Activated naive CD4-positive, alpha-beta T cell treated with anti-CD3 and anti-CD28 coated beads, Interleukin-2, amount 10 ng/mL, durations not matched to agents 7 days and 5 days (primary cell): Measurements from ENCODE around the gene PCDHGC3.

ENCODE experiments used
- CTCF ChIA-PET: fragments of 350-600 bp; sonication (Branson Sonifier 250); formaldehyde crosslinking; loops from one replicate; lab custom pipeline; 2021; ENCODE audit warnings: antibody characterized with exemption; lab: Charles Lee
- DNase-seq: peaks from one replicate; pipeline ENCODE4 v3.0.0-alpha.2; 2020
- H3K27ac Mint-ChIP-seq: one replicate; pipeline ENCODE4 v1.8.0; 2021; ENCODE audit warnings: mild to moderate bottlenecking, moderate library complexity, mixed read lengths
- H3K27me3 Mint-ChIP-seq: one replicate; pipeline ENCODE4 v1.8.0; 2021; ENCODE audit warnings: mild to moderate bottlenecking, mixed read lengths
- H3K36me3 Mint-ChIP-seq: one replicate; pipeline ENCODE4 v1.8.0; 2021; ENCODE audit warnings: mixed read lengths
- H3K4me1 Mint-ChIP-seq: one replicate; pipeline ENCODE4 v1.8.0; 2021; ENCODE audit warnings: mixed read lengths
- H3K4me3 Mint-ChIP-seq: one replicate; pipeline ENCODE4 v1.8.0; 2021; ENCODE audit warnings: mild to moderate bottlenecking, moderate library complexity, mixed read lengths
- H3K9me3 Mint-ChIP-seq: one replicate; pipeline ENCODE4 v1.8.0; 2021; ENCODE audit warnings: mixed read lengths

Gene PCDHGC3

GRCh38 chr5:141515141-141515540, 39.4 kb downstream of the PCDHGC3 start:
- DNase-seq = no peak
- Mint-ChIP-seq H3K27ac (peak overlapping the region; percentile 13), H3K9me3 (no peaks in the 10 kb centered on the region), H3K4me1 (peaks cover 27% of the 10 kb centered on the region), H3K4me3 (no peak overlapping the region), H3K36me3 (peaks cover 60% of the 10 kb centered on the region), H3K27me3 (no peaks in the 10 kb centered on the region)
- CTCF ChIA-PET = interaction anchor here (0.9 to 2.1 kb wide), 8 partner anchors 8 to 102 kb away, joined by 3 to 8 read pairs (median 4); partner anchors contain the start of genes PCDHGA10 and PCDHGA12

- H3K36me3 Mint-ChIP-seq = peaks cover 68% of the 10 kb centered on the region
- peaks cover 28% of the 10 kb centered on the region for H3K4me1 Mint-ChIP-seq
- H3K27ac Mint-ChIP-seq = peak overlapping the region; percentile 19
- H3K9me3 Mint-ChIP-seq = no peaks in the 10 kb centered on the region
- no peak for DNase-seq
- H3K4me3 Mint-ChIP-seq = no peak overlapping the region
- CTCF ChIA-PET = interaction anchor here (1.0 to 2.1 kb wide), 5 partner anchors 8 to 103 kb away, joined by 3 to 7 read pairs (median 4); partner anchors contain the start of gene PCDHGA10
- no peaks in the 10 kb centered on the region for H3K27me3 Mint-ChIP-seq
These were observed 40.3 kb downstream of the PCDHGC3 start for GRCh38 chr5:141515946-141516671.

GRCh38 chr5:141516672-141517025, 40.9 kb downstream of the PCDHGC3 start:
- no peak for DNase-seq
- no peak overlapping the region for H3K4me3 Mint-ChIP-seq
- CTCF ChIA-PET = no interaction called here
- H3K4me1 Mint-ChIP-seq = peaks cover 31% of the 10 kb centered on the region
- no peaks in the 10 kb centered on the region for H3K27me3 Mint-ChIP-seq
- peaks cover 72% of the 10 kb centered on the region for H3K36me3 Mint-ChIP-seq
- no peaks in the 10 kb centered on the region for H3K9me3 Mint-ChIP-seq
- H3K27ac Mint-ChIP-seq = no peak overlapping the region

GRCh38 chr5:141517312-141517711, 41.5 kb downstream of the PCDHGC3 start:
- Mint-ChIP-seq H3K27ac (no peak overlapping the region), H3K9me3 (no peaks in the 10 kb centered on the region), H3K27me3 (no peaks in the 10 kb centered on the region), H3K4me3 (no peak overlapping the region), H3K4me1 (peaks cover 32% of the 10 kb centered on the region), H3K36me3 (peaks cover 78% of the 10 kb centered on the region)
- CTCF ChIA-PET = interaction anchor here (1.5 kb wide), 1 partner anchor 104 kb away, joined by 5 read pairs; the partner anchor contains the start of gene PCDHGA10
- DNase-seq = no peak

DNA sequence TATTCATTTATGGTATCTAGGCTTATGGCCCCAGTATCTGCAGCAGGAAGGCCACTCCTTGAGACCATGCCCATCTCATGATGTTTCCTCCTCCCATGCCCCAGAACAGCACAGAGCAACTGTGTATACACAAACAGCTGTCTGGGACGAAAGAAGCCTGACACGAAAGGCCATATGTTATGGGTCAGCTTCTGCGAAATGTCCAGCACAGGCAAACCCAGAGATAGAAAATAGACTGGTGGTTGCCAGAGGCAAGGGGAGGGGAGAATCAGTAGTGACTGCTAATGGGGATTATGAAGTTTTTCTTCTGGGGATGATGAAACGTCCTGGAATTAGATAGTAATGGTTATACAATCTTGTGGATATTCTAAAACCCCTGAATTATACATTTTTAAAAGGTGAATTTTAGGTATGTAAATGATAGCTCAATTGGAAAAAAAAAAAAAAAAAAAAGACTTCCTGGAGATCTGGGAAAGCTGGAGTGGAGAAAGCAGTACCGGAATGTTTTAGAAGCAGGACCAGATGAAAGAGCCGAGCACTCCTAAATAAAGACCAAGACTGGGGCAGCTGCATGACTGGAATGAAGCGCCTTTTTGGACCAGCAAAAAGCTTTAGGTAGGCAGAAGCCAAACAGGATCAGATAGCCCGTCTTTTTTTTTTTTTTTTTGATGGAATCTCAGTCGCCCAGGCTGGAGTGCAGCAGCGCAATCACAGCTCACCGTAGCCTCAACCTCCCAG, 42.3 kb downstream of the PCDHGC3 start:
- H3K4me3 Mint-ChIP-seq = no peak overlapping the region
- H3K9me3 Mint-ChIP-seq = no peaks in the 10 kb centered on the region
- peaks cover 28% of the 10 kb centered on the region for H3K4me1 Mint-ChIP-seq
- peak overlapping the region; percentile 68 for H3K27ac Mint-ChIP-seq
- CTCF ChIA-PET = interaction anchor here (1.5 kb wide), 1 partner anchor 105 kb away, joined by 5 read pairs; the partner anchor contains the start of gene PCDHGA10
- no peak for DNase-seq
- H3K27me3 Mint-ChIP-seq = no peaks in the 10 kb centered on the region
- peaks cover 80% of the 10 kb centered on the region for H3K36me3 Mint-ChIP-seq

- Mint-ChIP-seq H3K27me3 (no peaks in the 10 kb centered on the region), H3K4me3 (no peak overlapping the region), H3K27ac (no peak overlapping the region), H3K9me3 (no peaks in the 10 kb centered on the region), H3K4me1 (peaks cover 23% of the 10 kb centered on the region), H3K36me3 (peaks cover 81% of the 10 kb centered on the region)
- CTCF ChIA-PET = interaction anchor here (1.5 kb wide), 1 partner anchor 105 kb away, joined by 5 read pairs; the partner anchor contains the start of gene PCDHGA10
- no peak for DNase-seq
These were observed 42.9 kb downstream of the PCDHGC3 start for GRCh38 chr5:141518618-141519015.

DNA sequence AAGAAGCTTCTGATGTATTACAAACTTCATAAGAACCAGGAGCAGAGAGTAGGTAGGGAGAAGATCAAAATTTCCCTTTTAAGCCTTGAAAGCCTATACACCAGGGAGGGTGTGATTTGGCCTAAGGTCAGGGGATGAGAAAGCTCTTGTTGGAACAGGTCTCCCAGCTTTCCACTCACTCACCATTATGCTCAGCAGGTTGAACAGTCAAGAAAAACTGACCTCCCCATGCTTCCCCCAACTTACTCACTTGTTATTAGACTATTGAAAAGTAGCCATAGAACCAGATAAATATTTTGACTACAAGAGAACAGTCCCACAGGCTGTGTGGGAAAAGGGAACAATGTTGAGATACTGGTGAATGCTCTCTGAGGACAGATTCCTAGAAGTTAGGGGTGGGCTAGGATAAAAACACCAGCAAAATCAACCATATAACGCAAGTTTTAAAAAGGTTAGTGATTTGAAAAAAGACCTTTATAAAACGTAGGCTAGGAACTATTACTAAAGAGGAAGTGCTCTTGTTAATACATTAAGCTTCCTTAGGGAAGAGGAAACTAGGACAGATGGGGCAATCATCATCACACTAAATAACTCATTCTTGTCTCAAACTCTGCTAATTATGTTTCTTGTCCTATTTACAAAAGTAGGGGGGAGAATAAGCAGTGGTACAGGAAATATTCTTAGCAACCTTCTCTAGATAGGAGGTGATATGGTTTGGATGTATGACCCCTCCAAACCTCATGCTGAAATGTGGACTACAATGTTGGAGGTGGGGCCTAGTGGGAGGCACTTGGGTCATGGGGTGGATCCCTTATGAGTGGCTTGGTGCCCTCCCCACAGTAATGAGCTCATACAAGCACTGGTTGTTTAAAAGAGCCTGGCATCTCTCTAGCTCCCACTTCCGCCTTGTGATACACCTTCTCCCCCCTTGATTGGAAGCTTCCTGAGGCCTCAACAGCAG, 44.1 kb downstream of the PCDHGC3 start:
- Mint-ChIP-seq H3K36me3 (peaks cover 81% of the 10 kb centered on the region), H3K27ac (no peak overlapping the region)
- CTCF ChIA-PET = interaction anchor here (0.6 to 4.4 kb wide), 4 partner anchors 38 to 89 kb away, joined by 3 to 15 read pairs (median 9); partner anchors contain the start of gene PCDHGA12

GRCh38 chr5:141521244-141521781, 45.5 kb downstream of the PCDHGC3 start:
- H3K36me3 Mint-ChIP-seq = peaks cover 83% of the 10 kb centered on the region
- no peak overlapping the region for H3K4me3 Mint-ChIP-seq
- H3K9me3 Mint-ChIP-seq = no peaks in the 10 kb centered on the region
- DNase-seq = no peak
- peaks cover 9% of the 10 kb centered on the region for H3K4me1 Mint-ChIP-seq
- CTCF ChIA-PET = interaction anchor here (1.1 to 4.4 kb wide), 11 partner anchors 9 to 197 kb away, joined by 3 to 15 read pairs (median 6); partner anchors contain the start of genes PCDHGA10, PCDHGA12, PCDHGA4 and PCDHGB3
- no peaks in the 10 kb centered on the region for H3K27me3 Mint-ChIP-seq
- peak overlapping the region; percentile 54 for H3K27ac Mint-ChIP-seq

More for the DNA sequence above, 44.1 kb downstream of the PCDHGC3 start:
- no peak for DNase-seq
- Mint-ChIP-seq H3K4me1 (peaks cover 13% of the 10 kb centered on the region), H3K27me3 (no peaks in the 10 kb centered on the region), H3K4me3 (no peak overlapping the region), H3K9me3 (no peaks in the 10 kb centered on the region)

GRCh38 chr5:141522301-141522700, 46.5 kb downstream of the PCDHGC3 start:
- H3K4me1 Mint-ChIP-seq = peaks cover 9% of the 10 kb centered on the region
- no peak for DNase-seq
- H3K27ac Mint-ChIP-seq = peak overlapping the region; percentile 53
- H3K36me3 Mint-ChIP-seq = peaks cover 82% of the 10 kb centered on the region
- no peak overlapping the region for H3K4me3 Mint-ChIP-seq
- H3K27me3 Mint-ChIP-seq = no peaks in the 10 kb centered on the region
- CTCF ChIA-PET = interaction anchor here (1.1 to 4.4 kb wide), 13 partner anchors 10 to 330 kb away, joined by 3 to 15 read pairs (median 6); partner anchors contain the start of genes PCDHB10, PCDHGA10, PCDHGA11 and PCDHGA12
- no peaks in the 10 kb centered on the region for H3K9me3 Mint-ChIP-seq

DNA sequence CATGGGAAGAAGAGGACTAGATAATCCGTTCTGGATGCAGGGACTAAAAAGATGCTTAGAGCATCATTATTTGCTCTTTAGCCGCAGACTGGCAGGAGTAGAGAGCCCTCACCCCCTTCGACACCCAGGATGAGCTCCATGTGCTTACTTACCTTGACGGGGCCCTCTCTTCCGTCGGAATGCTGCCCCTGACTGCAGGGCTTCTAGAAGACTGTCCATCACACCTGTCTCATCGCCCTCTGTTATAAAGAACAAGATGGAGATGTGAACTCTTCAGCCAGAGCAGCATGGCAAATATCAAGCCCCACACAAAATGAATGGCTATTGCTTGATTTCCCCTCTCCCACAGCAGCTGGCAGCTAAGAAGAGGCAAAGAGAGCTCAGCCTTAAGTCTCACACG, 48.2 kb downstream of the PCDHGC3 start:
- Mint-ChIP-seq H3K27me3 (no peaks in the 10 kb centered on the region), H3K4me3 (no peak overlapping the region), H3K9me3 (no peaks in the 10 kb centered on the region), H3K4me1 (peaks cover 9% of the 10 kb centered on the region), H3K36me3 (peaks cover 82% of the 10 kb centered on the region), H3K27ac (no peak overlapping the region)
- CTCF ChIA-PET = interaction anchor here (0.8 to 4.4 kb wide), 17 partner anchors 9 to 429 kb away, joined by 3 to 15 read pairs (median 6); partner anchors contain the start of genes PCDHB10, PCDHGA10, PCDHGA11 and PCDHGA12
- DNase-seq = no peak

GRCh38 chr5:141524604-141525597, 49.1 kb downstream of the PCDHGC3 start:
- Mint-ChIP-seq H3K9me3 (no peaks in the 10 kb centered on the region), H3K27ac (no peak overlapping the region), H3K4me1 (peaks cover 9% of the 10 kb centered on the region), H3K4me3 (no peak overlapping the region), H3K36me3 (peaks cover 79% of the 10 kb centered on the region), H3K27me3 (no peaks in the 10 kb centered on the region)
- CTCF ChIA-PET = interaction anchor here (0.6 to 4.4 kb wide), 18 partner anchors 9 to 784 kb away, joined by 3 to 15 read pairs (median 4); partner anchors contain the start of genes PCDHGA10, PCDHGA11, PCDHGA12 and PCDHGA4
- DNase-seq = peak; percentile 56

DNA sequence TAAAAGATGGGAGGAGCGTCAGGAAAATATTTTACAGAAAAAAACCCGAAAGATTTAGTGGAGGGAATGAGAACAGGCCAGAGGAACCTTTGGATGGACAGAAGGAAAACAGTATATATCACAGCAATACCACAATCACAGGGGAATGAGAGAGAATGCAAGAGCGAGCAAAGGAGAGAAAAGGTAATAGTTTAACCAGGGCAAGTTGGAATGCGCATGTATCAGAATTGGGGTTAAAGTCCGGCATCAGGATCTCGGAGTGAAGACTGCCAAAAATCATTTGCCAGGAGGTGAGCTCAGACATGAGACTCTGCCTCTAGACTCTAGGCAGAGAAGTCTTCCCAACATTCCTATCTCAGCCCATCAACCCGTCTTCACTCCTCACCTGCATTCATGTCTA, 49.9 kb downstream of the PCDHGC3 start:
- Mint-ChIP-seq H3K36me3 (peaks cover 71% of the 10 kb centered on the region), H3K27ac (no peak overlapping the region), H3K4me1 (peaks cover 9% of the 10 kb centered on the region), H3K9me3 (no peaks in the 10 kb centered on the region), H3K27me3 (no peaks in the 10 kb centered on the region), H3K4me3 (no peak overlapping the region)
- CTCF ChIA-PET = interaction anchor here (0.6 to 2.8 kb wide), 10 partner anchors 8 to 785 kb away, joined by 3 to 15 read pairs (median 4); partner anchors contain the start of genes PCDHGA10, PCDHGA11, PCDHGA12 and PCDHGA4
- DNase-seq = no peak
